ENCODE results near the gene DTWD2.

DNA sequence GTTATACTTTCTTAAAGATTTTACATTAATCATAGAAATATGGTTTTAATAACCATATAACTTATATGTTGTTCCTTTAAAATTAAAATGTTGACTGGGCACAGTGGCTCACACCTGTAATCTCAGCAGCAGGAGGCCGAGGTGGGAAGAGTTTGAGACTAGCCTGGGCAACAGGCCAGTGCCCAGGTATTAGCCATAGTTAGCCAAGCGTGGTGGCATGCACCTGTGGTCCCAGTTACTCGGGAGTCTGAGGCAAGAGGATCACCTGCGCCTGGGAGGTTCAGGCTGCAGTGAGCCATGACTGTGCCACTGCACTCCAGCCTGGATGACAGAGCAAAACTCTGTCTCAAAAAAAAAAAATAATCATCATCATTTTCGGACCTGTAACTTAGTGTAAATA is 133.5 kb downstream of the DTWD2 start:
- TF ChIP-seq, protein P1, sequence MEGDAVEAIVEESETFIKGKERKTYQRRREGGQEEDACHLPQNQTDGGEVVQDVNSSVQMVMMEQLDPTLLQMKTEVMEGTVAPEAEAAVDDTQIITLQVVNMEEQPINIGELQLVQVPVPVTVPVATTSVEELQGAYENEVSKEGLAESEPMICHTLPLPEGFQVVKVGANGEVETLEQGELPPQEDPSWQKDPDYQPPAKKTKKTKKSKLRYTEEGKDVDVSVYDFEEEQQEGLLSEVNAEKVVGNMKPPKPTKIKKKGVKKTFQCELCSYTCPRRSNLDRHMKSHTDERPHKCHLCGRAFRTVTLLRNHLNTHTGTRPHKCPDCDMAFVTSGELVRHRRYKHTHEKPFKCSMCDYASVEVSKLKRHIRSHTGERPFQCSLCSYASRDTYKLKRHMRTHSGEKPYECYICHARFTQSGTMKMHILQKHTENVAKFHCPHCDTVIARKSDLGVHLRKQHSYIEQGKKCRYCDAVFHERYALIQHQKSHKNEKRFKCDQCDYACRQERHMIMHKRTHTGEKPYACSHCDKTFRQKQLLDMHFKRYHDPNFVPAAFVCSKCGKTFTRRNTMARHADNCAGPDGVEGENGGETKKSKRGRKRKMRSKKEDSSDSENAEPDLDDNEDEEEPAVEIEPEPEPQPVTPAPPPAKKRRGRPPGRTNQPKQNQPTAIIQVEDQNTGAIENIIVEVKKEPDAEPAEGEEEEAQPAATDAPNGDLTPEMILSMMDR (IDR thresholded peaks at IDR 0.05) = no peak
- TF ChIP-seq POLR2A (IDR thresholded peaks at IDR 0.05) = no peak

Data from uterus (tissue), 2 donors.